B cell (primary cell): ENCODE measurements around the gene NOS3.

Experiments
- CTCF ChIP-seq: fragments of 200-600 bp; IDR thresholded peaks from one replicate; pipeline ENCODE4 v1.8.0; 2022; ENCODE audit warnings: antibody characterized with exemption, mild to moderate bottlenecking
- EZH2 ChIP-seq: IDR thresholded peaks from 2 replicates; pipeline ENCODE4 v1.6.1; 2012; ENCODE audit warnings: borderline replicate concordance, low read depth, mild to moderate bottlenecking, moderate library complexity, low read length; ENCODE audit not compliant: insufficient read depth, poor library complexity, severe bottlenecking

DNA sequence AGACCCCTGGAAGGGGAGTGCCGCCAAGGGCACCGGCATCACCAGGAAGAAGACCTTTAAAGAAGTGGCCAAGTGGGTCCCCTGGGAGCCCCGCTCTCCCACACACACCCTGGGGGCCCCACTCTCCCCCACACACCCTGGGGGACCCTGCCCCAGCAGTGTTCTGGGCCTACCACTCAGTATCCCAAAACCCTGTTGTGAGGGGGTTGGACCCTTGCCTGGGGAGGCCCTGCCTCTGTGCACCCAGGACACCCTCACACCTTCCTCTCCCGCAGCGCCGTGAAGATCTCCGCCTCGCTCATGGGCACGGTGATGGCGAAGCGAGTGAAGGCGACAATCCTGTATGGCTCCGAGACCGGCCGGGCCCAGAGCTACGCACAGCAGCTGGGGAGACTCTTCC is 10.7 kb downstream of the NOS3 start:
- TF ChIP-seq CTCF (no peak), EZH2 (no peak)
